ENCODE data around the gene FRYL.

- TF ChIP-seq GATA2 (IDR thresholded peaks at IDR 0.05; ENCODE audit: low read depth, low read length) (no peak), GATA3 (IDR thresholded peaks at IDR 0.05; ENCODE audit: low read depth, low read length) (no peak)
Observed at GRCh38 chr4:48546336-48546735, 233.7 kb downstream of the FRYL start.
